SK-MEL-5 (cell line): ENCODE data around the gene COX19. TPM values are rescaled to one million over a fixed set of nuclear protein-coding genes. Genes with fewer than 3 reads are reported as not detected.
"Not testable (repeated sequence)": the region's sequence is repeated elsewhere in the genome, so short reads cannot be mapped to it uniquely, and the experiment has no call there.

Experiments
- DNase-seq: peaks from one replicate; pipeline ENCODE4 v3.0.0-alpha.2; 2016; ENCODE audit warnings: low read depth, low spot score
- in situ Hi-C: cut with HindIII; loops from 2 replicates; pipeline ENCODE4 v1.10.0; 2016; ENCODE audit warnings: low sequenced_read_pairs, high pct_unique_total_duplicates, low pct_unique_long_range_greater_than_20kb
- total RNA-seq: library from RNA; depleted of rRNA; stranded (reverse); fragments of >200 nt; shearing (Covaris generic); gene quantifications from 2 replicates; pipeline ENCODE4 v1.2.3, GENCODE V29; 2014

COX19 gene
- total RNA-seq, 1 experiment from 2014 or later, result 12.9 TPM

- in situ Hi-C loops, DNase-seq: not testable (repeated sequence)
These were observed 31.6 kb downstream of the COX19 start for GRCh38 chr7:943793-944192.

GRCh38 chr7:940599-941408, 34.5 kb downstream of the COX19 start:
- no peak for DNase-seq
- in situ Hi-C loops, result no loop called here

GRCh38 chr7:939843-940242, 35.5 kb downstream of the COX19 start:
- no peak for DNase-seq
- in situ Hi-C loops, result no loop called here

- in situ Hi-C loops, result no loop called here
These were observed 36.7 kb downstream of the COX19 start for GRCh38 chr7:938546-939185.

GRCh38 chr7:937856-938484, 37.4 kb downstream of the COX19 start:
- in situ Hi-C loops, result no loop called here
- DNase-seq, result no peak

More at GRCh38 chr7:938546-939185, 36.7 kb downstream of the COX19 start:
- DNase-seq, result no peak

- in situ Hi-C loops, result no loop called here
- DNase-seq, result no peak
These were observed 38.8 kb downstream of the COX19 start for GRCh38 chr7:936386-937054.

- DNase-seq, result no peak
- in situ Hi-C loops, result no loop called here
These were observed 39.4 kb downstream of the COX19 start for GRCh38 chr7:935874-936385.

- DNase-seq, result no peak
- in situ Hi-C loops, result no loop called here
These were observed 40.0 kb downstream of the COX19 start for GRCh38 chr7:935164-935873.

GRCh38 chr7:934469-935163, 40.7 kb downstream of the COX19 start:
- in situ Hi-C loops, result no loop called here
- DNase-seq, result no peak

GRCh38 chr7:932651-932975, 42.7 kb downstream of the COX19 start:
- in situ Hi-C loops, result no loop called here
- DNase-seq, result no peak

GRCh38 chr7:931871-932650, 43.3 kb downstream of the COX19 start:
- in situ Hi-C loops, result no loop called here
- DNase-seq, result no peak

- in situ Hi-C loops, result no loop called here
- no peak for DNase-seq
These were observed 44.2 kb downstream of the COX19 start for GRCh38 chr7:930975-931758.

GRCh38 chr7:929311-929711, 46.0 kb downstream of the COX19 start:
- in situ Hi-C loops, result no loop called here
- DNase-seq, result no peak

- in situ Hi-C loops, result no loop called here
- DNase-seq, result no peak
These were observed 48.2 kb downstream of the COX19 start for GRCh38 chr7:927031-927671.
